ENCODE results near the gene TCIRG1.

Gene TCIRG1

DNA sequence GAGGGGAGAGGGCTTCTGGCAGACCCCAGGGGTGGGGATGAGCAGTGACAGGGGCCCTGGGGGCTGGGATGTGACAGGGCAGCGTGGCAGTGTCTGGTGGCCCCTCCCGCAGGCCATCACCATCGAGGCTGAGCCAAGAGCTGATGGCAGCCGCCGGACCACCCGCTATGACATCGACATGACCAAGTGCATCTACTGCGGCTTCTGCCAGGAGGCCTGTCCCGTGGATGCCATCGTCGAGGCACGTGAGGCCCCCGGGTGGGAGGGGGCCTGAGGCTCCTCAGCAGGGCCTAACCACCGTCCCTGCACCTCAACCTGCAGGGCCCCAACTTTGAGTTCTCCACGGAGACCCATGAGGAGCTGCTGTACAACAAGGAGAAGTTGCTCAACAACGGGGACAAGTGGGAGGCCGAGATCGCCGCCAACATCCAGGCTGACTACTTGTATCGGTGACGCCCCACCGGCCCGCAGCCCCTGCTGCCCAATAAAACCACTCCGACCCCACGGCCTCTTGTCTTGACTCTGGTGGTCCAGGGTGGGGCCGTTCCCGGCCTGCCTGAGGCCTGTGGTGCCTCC, 2.6 kb upstream of the TCIRG1 start:
- Mint-ChIP-seq H3K36me3 (ENCODE audit: low read depth) (peaks cover 4% of the 10 kb centered on the region), H3K4me3 (no peak overlapping the region), H3K4me1 (ENCODE audit: low read depth) (peaks cover 19% of the 10 kb centered on the region), H3K9me3 (no peaks in the 10 kb centered on the region), H3K27ac (peak overlapping the region; percentile 86), H3K27me3 (no peaks in the 10 kb centered on the region)

DNA sequence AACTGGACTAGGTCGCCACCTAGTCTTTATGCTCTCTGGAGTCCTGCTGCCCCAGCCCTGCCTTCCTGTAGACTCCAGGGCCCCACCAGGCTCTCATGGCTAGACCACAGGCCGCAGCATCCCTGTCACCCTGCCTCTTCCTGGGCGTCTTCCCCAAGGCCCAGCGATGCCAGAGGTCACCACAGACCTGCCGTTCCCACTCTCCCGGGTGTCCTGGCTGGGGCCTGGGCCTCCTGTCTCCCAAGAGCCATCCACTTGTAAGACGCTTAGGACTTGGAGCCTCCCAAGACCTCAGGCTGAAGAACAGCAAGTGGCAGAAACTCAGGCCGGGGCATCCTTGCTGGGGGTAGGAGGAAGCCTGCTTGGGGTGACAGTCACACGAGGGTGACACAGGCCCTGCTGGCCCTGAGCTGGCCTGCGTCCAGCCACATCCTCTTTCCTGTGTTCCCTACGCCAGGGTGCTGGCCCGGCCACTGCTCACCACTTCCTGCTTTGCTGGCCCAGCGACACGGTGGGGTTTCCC, 2.0 kb upstream of the TCIRG1 start:
- H3K36me3 Mint-ChIP-seq (ENCODE audit: low read depth): peaks cover 4% of the 10 kb centered on the region
- H3K9me3 Mint-ChIP-seq: no peaks in the 10 kb centered on the region
- no peaks in the 10 kb centered on the region for H3K27me3 Mint-ChIP-seq
- H3K4me3 Mint-ChIP-seq: no peak overlapping the region
- H3K27ac Mint-ChIP-seq: peak overlapping the region; percentile 86
- H3K4me1 Mint-ChIP-seq (ENCODE audit: low read depth): peaks cover 18% of the 10 kb centered on the region

DNA sequence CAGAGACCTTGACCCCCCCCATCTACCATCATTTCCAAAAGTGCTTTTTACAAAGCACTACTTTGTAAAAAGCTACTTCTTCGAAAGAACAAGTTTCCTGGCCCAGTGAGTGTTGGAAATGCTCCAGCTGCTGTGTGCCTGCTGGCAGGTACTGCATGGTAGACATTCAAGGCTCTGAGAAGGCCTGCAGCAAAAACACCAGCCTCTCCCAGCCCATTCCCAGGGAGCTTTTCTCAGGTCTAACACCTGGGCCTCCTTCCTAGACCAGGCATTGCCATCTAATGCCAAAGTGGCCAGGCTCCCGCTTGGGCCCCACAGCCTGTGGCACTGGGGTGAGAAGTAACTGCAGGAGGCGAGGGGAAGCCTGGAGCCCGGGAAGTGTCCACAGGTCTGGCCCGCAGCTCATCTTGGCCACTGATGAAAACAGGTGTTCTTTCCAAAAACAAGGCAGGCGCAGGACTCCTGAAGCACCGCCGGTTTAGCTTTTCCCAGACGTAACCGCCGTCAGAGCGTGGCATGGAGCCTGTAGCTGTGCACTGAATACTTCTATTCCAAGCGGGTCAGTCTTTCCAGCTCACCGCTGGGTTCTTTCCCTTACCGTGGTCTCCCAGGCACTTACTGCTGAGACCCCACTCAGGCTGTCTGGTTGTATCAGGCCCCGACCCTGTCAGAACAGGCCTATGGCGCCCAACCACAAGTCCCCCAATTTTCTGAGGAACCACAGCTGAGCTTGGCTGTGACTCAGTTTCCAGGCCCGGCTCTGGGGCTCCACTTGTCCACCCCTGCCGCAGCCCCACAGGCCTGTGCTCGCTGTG, 1.2 kb upstream of the TCIRG1 start:
- Mint-ChIP-seq H3K4me3 (no peak overlapping the region), H3K4me1 (ENCODE audit: low read depth) (peaks cover 17% of the 10 kb centered on the region), H3K36me3 (ENCODE audit: low read depth) (peaks cover 4% of the 10 kb centered on the region), H3K27ac (peak overlapping the region; percentile 86), H3K27me3 (no peaks in the 10 kb centered on the region), H3K9me3 (no peaks in the 10 kb centered on the region)

DNA sequence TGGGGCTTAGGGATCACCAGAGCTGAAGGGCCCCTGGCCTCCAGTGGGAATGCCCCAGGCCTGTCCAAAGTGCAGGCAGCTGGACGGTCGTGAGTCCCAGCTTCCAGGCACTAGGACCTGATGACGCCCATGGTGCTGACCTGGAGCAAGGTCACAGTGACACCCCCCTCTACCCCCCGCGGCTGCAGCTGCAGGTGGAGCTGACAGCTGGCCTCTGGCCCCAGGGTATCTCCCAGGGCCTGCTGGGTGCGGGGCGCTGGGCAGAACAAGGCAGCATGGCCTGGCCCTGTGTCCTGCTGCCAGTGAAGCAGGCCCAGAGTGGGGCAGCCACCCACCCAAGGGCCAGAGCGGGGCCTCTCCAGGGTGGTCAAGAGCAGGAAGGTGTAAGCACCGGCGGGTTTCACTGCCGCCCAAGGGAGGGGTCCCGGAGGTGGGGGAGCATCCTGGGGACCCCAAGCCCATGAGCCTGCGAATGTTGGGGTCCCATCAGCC, 553 bp upstream of the TCIRG1 start:
- Mint-ChIP-seq H3K36me3 (ENCODE audit: low read depth) (peaks cover 4% of the 10 kb centered on the region), H3K27ac (no peak overlapping the region), H3K4me3 (peak overlapping the region; percentile 89), H3K9me3 (no peaks in the 10 kb centered on the region), H3K4me1 (ENCODE audit: low read depth) (peaks cover 17% of the 10 kb centered on the region), H3K27me3 (no peaks in the 10 kb centered on the region)

DNA sequence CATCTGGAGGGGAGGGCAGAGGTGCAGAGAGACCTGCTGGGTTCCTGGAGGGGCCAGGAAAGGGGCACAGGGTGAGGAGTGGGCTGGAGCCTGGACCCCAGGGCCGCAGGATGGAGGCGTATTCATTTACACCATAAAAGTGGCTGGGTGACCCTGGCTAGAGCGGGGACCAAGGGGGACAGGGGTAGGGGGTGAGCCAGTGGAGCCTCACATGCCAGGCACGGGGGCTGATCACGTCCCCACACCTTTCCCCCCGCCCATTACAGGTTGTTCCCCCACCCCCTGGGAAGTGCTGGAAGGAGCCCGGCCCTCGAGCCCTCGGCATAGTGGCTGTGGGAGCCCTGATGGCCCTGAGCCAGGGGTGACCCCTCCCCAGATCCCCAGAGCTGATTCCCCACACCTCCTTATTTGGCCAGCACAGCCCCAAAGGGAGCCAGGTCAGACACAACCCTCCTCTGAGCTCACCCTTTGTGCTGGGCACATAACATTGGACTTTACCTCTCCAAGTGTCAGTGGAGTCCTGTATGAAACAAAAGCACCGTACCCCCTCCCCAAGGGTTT, 781 bp downstream of the TCIRG1 start:
- Mint-ChIP-seq H3K27ac (peak overlapping the region; percentile 81), H3K4me3 (peak overlapping the region; percentile 89), H3K36me3 (ENCODE audit: low read depth) (peaks cover 4% of the 10 kb centered on the region), H3K27me3 (no peaks in the 10 kb centered on the region), H3K4me1 (ENCODE audit: low read depth) (peaks cover 17% of the 10 kb centered on the region), H3K9me3 (no peaks in the 10 kb centered on the region)

DNA sequence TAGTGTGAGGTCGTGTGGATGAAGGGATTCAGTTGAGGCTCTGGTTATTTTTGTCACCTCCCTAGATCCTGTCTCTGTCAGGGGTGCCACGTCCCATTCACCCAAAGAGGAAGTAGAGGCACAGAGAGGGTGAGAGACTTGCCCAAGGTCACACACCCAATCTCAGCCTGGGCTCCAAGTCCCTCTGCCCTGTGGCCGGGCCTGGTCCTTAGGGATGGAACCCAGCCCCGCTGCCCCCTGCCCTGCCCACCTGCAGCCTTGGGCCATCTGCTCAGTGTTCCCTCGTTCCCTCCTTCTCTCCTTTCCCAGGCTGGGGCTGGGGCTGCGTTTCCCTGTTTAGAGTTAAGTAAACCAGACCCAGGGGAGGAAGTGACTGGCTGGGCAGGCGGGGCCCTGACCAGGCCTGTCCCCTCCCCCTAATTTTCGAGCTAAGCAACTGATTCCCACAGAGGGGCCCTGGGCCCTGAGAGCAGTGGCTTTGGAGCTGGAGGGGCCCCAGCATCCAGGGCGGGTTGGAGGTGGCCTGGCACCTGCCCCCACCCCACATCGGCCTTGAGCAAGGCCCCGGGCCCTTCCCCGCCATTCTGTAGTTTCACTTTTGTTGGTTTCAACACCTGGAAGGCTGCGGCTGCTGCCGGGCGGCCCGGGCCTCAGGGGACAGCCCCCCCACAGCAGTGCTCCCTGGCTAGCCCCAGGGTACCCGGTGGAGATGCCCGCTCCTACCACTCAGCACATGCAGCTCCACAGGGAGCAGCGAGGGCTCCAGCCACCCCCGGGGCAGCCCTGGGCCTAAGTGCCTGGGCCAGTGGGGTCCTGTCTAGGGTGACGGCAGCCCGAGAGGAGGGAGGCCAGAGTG, 1.5 kb downstream of the TCIRG1 start:
- Mint-ChIP-seq H3K9me3 (no peaks in the 10 kb centered on the region), H3K36me3 (ENCODE audit: low read depth) (peaks cover 4% of the 10 kb centered on the region), H3K27me3 (no peaks in the 10 kb centered on the region), H3K4me3 (peak overlapping the region; percentile 89), H3K4me1 (ENCODE audit: low read depth) (peaks cover 17% of the 10 kb centered on the region), H3K27ac (peak overlapping the region; percentile 76)

DNA sequence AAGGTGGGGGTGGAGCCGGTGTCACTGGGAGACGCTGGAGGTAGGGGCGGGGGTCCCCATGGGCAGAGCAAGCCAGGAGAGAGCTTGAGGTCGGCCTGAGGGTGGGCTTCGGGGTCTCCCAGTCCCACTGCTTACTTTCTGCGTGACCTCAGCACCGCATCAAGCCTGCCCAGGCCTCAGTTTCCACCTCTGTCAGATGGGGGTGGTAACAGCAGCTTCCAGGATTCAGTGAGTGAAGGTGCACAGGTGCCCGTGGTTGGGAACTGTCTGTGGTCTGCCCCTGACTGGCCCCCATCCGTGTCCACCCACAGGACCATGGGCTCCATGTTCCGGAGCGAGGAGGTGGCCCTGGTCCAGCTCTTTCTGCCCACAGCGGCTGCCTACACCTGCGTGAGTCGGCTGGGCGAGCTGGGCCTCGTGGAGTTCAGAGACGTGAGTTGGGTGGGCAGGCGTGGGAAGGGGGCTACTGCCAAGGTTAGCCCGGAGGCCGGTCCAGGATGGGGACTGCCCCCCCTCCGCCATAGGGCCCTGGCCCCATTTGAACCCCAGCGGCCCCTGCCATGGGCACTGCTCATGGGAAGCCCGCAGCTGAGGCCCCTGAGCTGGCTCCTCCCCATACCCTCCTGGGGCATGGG, 2.2 kb downstream of the TCIRG1 start:
- Mint-ChIP-seq H3K36me3 (ENCODE audit: low read depth) (peaks cover 4% of the 10 kb centered on the region), H3K27ac (no peak overlapping the region), H3K4me3 (peak overlapping the region; percentile 89), H3K27me3 (no peaks in the 10 kb centered on the region), H3K4me1 (ENCODE audit: low read depth) (peaks cover 17% of the 10 kb centered on the region), H3K9me3 (no peaks in the 10 kb centered on the region)

DNA sequence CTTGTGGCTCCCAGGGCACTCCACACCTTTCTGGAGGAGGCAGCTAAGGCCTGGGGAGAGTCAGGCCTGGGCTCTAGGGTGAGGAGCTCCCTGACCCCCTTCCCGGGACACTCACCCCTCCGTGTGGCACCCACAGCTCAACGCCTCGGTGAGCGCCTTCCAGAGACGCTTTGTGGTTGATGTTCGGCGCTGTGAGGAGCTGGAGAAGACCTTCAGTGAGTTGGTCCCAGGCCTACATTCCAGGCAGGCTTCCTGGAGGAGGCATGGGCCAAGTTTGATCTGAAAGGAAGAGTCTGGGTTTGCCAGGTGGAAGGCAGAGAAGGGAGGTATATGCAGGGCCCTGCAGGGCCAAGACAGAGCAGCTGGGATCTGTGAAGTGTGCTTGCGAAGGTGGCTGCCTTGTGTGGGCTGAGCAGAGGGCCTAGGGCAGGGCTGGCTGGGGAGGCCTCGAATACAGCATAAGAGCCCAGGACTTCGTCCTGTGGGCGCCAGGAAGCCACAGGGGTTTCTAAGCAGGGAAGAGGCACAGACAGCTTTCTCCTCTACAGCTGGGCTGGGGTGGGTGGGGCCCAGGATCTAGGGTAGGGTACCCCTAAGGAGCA, 2.9 kb downstream of the TCIRG1 start:
- Mint-ChIP-seq H3K4me3 (no peak overlapping the region), H3K27me3 (no peaks in the 10 kb centered on the region), H3K4me1 (ENCODE audit: low read depth) (peaks cover 15% of the 10 kb centered on the region), H3K27ac (peak overlapping the region; percentile 74), H3K9me3 (no peaks in the 10 kb centered on the region), H3K36me3 (ENCODE audit: low read depth) (peaks cover 6% of the 10 kb centered on the region)

DNA sequence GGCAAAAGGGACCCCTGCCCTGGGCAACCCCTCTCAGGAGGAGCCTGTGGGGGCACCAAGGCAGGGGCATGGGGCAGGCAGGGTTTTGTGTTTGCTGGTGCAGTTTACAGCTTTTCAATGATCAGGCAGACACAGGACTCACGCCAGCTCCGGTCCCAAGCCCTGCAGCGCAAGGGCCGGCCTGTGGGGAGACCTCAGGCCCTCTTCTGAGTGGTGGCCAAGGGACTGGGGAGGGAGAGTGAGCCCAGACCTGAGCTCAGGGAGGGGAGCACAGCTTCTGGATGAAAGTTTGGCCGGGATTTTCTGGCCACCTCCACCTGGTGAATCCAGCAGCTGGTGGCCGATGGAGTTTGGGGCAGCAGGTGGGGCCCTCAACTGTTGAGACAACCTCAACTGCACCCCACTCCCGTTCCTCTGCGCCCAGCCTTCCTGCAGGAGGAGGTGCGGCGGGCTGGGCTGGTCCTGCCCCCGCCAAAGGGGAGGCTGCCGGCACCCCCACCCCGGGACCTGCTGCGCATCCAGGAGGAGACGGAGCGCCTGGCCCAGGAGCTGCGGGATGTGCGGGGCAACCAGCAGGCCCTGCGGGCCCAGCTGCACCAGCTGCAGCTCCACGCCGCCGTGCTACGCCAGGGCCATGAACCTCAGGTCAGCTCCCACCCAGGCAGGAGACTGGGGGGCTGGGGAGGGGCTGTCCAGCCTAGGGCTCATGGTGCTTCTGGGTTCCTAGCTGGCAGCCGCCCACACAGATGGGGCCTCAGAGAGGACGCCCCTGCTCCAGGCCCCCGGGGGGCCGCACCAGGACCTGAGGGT, 3.6 kb downstream of the TCIRG1 start:
- no peak overlapping the region for H3K27ac Mint-ChIP-seq
- H3K4me3 Mint-ChIP-seq: no peak overlapping the region
- no peaks in the 10 kb centered on the region for H3K9me3 Mint-ChIP-seq
- peaks cover 8% of the 10 kb centered on the region for H3K4me1 Mint-ChIP-seq (ENCODE audit: low read depth)
- no peaks in the 10 kb centered on the region for H3K27me3 Mint-ChIP-seq
- peaks cover 8% of the 10 kb centered on the region for H3K36me3 Mint-ChIP-seq (ENCODE audit: low read depth)

DNA sequence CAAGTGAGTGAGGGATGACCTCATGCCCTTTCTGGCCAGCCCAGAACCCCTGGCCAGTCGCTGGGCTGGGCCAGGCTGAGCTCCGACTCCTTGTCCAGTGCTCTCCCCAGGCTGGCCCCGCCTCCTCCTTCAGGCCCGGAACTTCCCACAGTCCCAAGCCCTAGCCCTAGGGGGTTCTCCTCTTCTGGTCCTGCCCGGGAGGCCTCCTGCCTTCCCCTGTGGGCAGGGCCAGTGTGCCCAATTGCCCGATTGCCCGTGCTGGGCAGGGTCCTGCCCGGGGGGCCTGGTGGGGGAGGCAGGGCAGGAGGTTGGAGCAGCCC, 4.2 kb downstream of the TCIRG1 start:
- peaks cover 4% of the 10 kb centered on the region for H3K4me1 Mint-ChIP-seq (ENCODE audit: low read depth)
- H3K9me3 Mint-ChIP-seq: no peaks in the 10 kb centered on the region
- H3K4me3 Mint-ChIP-seq: no peak overlapping the region

DNA sequence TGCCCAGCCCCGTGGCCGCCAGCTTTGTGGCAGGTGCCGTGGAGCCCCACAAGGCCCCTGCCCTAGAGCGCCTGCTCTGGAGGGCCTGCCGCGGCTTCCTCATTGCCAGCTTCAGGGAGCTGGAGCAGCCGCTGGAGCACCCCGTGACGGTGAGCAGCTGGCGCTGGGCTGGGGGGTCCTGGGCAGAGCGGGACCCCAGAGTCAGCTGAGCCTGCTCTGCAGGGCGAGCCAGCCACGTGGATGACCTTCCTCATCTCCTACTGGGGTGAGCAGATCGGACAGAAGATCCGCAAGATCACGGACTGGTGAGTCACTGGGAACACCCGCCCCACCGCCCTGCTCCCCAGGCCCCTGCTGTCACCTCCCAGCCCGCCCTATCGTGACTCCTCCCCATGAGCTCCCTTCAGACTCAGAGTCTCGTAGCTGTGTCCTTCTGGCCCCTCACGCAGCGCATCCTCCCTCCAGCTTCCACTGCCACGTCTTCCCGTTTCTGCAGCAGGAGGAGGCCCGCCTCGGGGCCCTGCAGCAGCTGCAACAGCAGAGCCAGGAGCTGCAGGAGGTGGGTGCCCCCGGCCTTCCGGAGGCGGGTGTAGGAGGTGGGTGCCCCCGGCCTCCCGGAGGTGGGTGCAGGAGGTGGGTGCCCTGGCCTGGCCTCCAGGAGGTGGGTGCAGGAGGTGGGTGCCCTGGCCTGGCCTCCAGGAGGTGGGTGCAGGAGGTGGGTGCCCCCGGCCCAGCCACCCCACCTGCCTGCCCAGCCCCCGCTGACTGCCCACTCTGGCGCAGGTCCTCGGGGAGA, 4.7 kb downstream of the TCIRG1 start:
- no peak overlapping the region for H3K27ac Mint-ChIP-seq
- H3K36me3 Mint-ChIP-seq (ENCODE audit: low read depth): peaks cover 8% of the 10 kb centered on the region
- H3K27me3 Mint-ChIP-seq: no peaks in the 10 kb centered on the region
- no peak overlapping the region for H3K4me3 Mint-ChIP-seq
- H3K9me3 Mint-ChIP-seq: no peaks in the 10 kb centered on the region
- peaks cover 4% of the 10 kb centered on the region for H3K4me1 Mint-ChIP-seq (ENCODE audit: low read depth)

More for the DNA sequence above, 4.2 kb downstream of the TCIRG1 start:
- Mint-ChIP-seq H3K36me3 (ENCODE audit: low read depth) (peaks cover 8% of the 10 kb centered on the region), H3K27ac (no peak overlapping the region), H3K27me3 (no peaks in the 10 kb centered on the region)

DNA sequence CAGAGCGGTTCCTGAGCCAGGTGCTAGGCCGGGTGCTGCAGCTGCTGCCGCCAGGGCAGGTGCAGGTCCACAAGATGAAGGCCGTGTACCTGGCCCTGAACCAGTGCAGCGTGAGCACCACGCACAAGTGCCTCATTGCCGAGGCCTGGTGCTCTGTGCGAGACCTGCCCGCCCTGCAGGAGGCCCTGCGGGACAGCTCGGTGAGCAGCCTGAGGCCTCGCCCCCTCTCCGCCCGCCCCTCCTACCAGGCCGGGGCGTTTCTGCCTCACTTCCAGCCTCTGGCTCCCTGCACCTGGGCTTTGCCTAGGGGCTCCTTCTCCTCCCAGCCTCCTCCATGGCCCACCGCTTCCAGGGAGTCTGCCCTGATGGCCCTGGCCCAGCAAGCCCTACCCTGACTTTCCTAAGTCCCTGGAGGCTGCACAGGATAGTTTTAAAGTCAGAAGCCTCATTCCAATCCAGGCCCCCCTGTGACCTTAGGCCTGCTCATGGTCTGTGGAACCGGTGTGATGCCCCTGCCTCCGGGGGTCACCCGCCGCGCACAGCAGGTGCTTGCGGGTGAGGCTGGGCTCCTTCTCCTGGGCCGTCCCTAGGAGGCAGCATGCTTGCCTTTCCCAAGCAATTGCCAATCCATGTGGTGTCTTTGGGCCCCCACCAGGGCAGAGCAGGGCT, 5.5 kb downstream of the TCIRG1 start:
- Mint-ChIP-seq H3K4me1 (ENCODE audit: low read depth) (peaks cover 4% of the 10 kb centered on the region), H3K9me3 (no peaks in the 10 kb centered on the region), H3K27ac (no peak overlapping the region), H3K27me3 (no peaks in the 10 kb centered on the region), H3K36me3 (ENCODE audit: low read depth) (peaks cover 8% of the 10 kb centered on the region), H3K4me3 (no peak overlapping the region)
